Transverse colon (tissue), 4 donors: ENCODE data around the gene CYSLTR1. TPM values are rescaled to one million over a fixed set of nuclear protein-coding genes. Genes with fewer than 3 reads are reported as not detected.

ENCODE experiments used
- DNase-seq: peaks from one replicate; pipeline ENCODE4 v3.0.0-alpha.2; 2019
- H3K27ac ChIP-seq, 4 donors: fragments of 200-600 bp; sonication (generic); 2 replicates each; pipeline ENCODE4 v1.5.1; 2016 to 2018; ENCODE audit warnings: inconsistent platforms in 4 of 4
- H3K27me3 ChIP-seq: fragments of 200-600 bp; sonication (generic); 2 replicates; pipeline ENCODE4 v1.5.1; 2017; ENCODE audit warnings: inconsistent platforms
- H3K36me3 ChIP-seq, 4 donors: fragments of 200-600 bp; sonication (generic); 2 replicates each; pipeline ENCODE4 v1.5.1; 2017 to 2019; ENCODE audit warnings: inconsistent platforms in 4 of 4
- H3K4me1 ChIP-seq, 4 donors: fragments of 200-600 bp; sonication (generic); 2 replicates each; pipeline ENCODE4 v1.5.1; 2017 to 2020; ENCODE audit warnings: inconsistent platforms in 4 of 4
- H3K4me3 ChIP-seq, 4 donors: fragments of 200-600 bp; sonication (generic); 1 replicate in 1 of 4; 2 replicates in 3 of 4; pipeline versions ENCODE4 v1.5.1 to v1.6.1; 2017 to 2019; ENCODE audit warnings: inconsistent platforms in 4 of 4
- H3K9me3 ChIP-seq, 2 donors: fragments of 200-600 bp; sonication (generic); 2 replicates each; pipeline ENCODE4 v1.5.1; 2017 to 2019; ENCODE audit warnings: inconsistent platforms in 2 of 2
- EP300 ChIP-seq: sonication (generic); formaldehyde crosslinking; IDR thresholded peaks from one replicate; pipeline ENCODE4 v1.6.1; 2017; ENCODE audit warnings: antibody characterized with exemption, low read depth
- POLR2A ChIP-seq: fragments of 450-650 bp; IDR thresholded peaks from one replicate; pipeline ENCODE4 v1.6.1; 2016; ENCODE audit warnings: antibody characterized with exemption, mild to moderate bottlenecking, moderate library complexity
- POLR2AphosphoS5 ChIP-seq, 3 donors: sonication (generic); formaldehyde crosslinking; IDR thresholded peaks; one replicate each; pipeline ENCODE4 v1.6.1; 2016; ENCODE audit warnings: antibody characterized with exemption in 3 of 3
- WGBS, 2 donors: methylation state at CpG; one replicate each; pipeline ENCODE4 v1.1.5; 2018; ENCODE audit warnings: low coverage in 1 of 2; 5-methylcytosine and 5-hydroxymethylcytosine counted together
- in situ Hi-C, 4 donors: fragments of 200-750 bp; cut with MboI; loops; one replicate each; pipeline versions ENCODE4 v1.15.0 to v1.15.1; 2017; ENCODE audit warnings: low sequenced_read_pairs in 3 of 4, low pct_ligation_motif_present in 1 of 4, low pct_unique_long_range_greater_than_20kb in 1 of 4
- intact Hi-C: fragments of 100-400 bp; cut with DNase I; formaldehyde crosslinking; loops from one replicate; pipeline ENCODE4 v1.15.1; 2023; ENCODE audit warnings: low total_unique reads
- total RNA-seq, 4 donors: library from RNA; depleted of rRNA; stranded (reverse); fragments of >200 nt; gene quantifications; one replicate each; pipeline ENCODE4 v1.1.0, GENCODE V29; 2016
- TF ChIP-seq, protein P1 (sequence below), 5 experiments: fragments of 200-600 bp in 3 of 5; fragments of 450-650 bp in 2 of 5; sonication (generic) in 3 of 5; IDR thresholded peaks; 1 replicate in 2 of 5; 2 replicates in 3 of 5; pipeline ENCODE4 v1.5.1; 2016 to 2017; ENCODE audit warnings: antibody characterized with exemption in 5 of 5, inconsistent platforms in 3 of 5, mild to moderate bottlenecking in 2 of 5, moderate library complexity in 1 of 5

The CYSLTR1 gene
- total RNA-seq, 4 donors from 2014 or later: 1.2 to 3.3 TPM; not detected in 2

DNA sequence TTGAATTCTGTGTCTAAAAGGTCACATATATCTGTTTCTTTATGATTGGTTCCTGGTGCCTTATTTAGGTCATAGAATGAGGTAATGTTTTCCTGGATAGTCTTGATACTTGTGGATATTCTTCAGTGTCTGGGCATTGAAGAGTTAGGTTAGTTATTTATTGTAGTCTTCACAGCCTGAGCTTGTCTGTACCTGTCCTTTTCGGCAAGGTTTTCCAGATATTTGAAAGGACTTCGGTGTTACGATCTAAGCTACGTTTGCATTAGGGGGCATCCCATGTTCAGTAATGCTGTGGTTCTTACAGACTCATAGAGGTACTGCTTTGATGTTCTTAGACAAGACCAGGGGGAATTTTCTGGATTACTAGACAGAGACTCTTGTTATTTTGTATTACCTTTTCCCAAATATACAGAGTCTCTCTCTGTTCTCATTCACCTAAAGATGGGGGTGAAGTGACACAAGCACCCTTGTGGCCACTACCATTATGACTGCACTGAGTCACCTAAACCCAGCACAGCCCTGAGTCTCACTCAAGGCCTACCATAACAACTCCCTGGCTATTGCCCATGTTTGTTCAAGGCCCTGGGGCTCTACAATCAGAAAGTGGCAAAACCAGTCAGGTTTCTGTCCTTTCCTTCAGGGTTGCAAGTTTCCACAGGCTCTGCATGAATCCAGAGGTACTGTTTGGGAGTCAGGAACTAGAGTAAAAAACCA is 30.1 kb upstream of the CYSLTR1 start:
- TF ChIP-seq, protein P1, sequence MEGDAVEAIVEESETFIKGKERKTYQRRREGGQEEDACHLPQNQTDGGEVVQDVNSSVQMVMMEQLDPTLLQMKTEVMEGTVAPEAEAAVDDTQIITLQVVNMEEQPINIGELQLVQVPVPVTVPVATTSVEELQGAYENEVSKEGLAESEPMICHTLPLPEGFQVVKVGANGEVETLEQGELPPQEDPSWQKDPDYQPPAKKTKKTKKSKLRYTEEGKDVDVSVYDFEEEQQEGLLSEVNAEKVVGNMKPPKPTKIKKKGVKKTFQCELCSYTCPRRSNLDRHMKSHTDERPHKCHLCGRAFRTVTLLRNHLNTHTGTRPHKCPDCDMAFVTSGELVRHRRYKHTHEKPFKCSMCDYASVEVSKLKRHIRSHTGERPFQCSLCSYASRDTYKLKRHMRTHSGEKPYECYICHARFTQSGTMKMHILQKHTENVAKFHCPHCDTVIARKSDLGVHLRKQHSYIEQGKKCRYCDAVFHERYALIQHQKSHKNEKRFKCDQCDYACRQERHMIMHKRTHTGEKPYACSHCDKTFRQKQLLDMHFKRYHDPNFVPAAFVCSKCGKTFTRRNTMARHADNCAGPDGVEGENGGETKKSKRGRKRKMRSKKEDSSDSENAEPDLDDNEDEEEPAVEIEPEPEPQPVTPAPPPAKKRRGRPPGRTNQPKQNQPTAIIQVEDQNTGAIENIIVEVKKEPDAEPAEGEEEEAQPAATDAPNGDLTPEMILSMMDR (IDR thresholded peaks at IDR 0.05): no peak
- TF ChIP-seq POLR2AphosphoS5 (IDR thresholded peaks at IDR 0.05) (no peak), POLR2A (no peak), EP300 (no peak)
- in situ Hi-C loops: no loop called here
- no peak overlapping the region for H3K27ac ChIP-seq
- WGBS, 2 donors: 89 to 100% methylated on average over 1 to 4 of the region's 4 CpGs
- DNase-seq: no peak
- intact Hi-C loops: no loop called here
- H3K27me3 ChIP-seq: no peaks in the 10 kb centered on the region
- no peaks in the 10 kb centered on the region for H3K9me3 ChIP-seq
- H3K36me3 ChIP-seq: no peaks in the 10 kb centered on the region
- no peaks in the 10 kb centered on the region for H3K4me1 ChIP-seq
- H3K4me3 ChIP-seq: no peak overlapping the region

DNA sequence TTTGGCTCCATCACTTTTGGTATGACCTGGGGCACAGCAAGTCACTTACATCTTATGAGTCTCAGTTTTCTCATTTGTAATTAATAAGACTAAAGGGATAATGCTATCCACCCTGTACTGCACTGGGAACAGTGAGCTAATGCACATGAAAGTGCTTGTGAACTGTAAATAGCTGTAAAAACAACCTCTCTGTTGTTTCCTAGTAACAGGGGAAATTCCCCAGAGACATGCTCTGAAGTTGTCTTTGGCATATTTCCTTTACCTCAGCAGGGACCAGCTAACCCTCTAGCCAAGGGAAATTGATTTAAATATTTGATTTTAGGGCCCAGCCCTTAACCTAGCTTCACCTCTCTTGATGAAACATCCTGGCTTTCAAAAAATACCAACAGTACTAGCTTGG is 6.1 kb upstream of the CYSLTR1 start:
- no peaks in the 10 kb centered on the region for H3K36me3 ChIP-seq
- no peak overlapping the region for H3K27ac ChIP-seq
- in situ Hi-C loops (no loop called here), intact Hi-C loops (loop anchor here (10.0 kb wide), 1 partner anchor 1129 kb away; no protein-coding TSS in a partner anchor)
- H3K4me1 ChIP-seq: no peaks in the 10 kb centered on the region
- H3K9me3 ChIP-seq: no peaks in the 10 kb centered on the region
- no peaks in the 10 kb centered on the region for H3K27me3 ChIP-seq
- no peak for TF ChIP-seq POLR2A
- TF ChIP-seq, protein P1 (IDR thresholded peaks at IDR 0.05): no peak
- TF ChIP-seq EP300: no peak
- no peak for TF ChIP-seq POLR2AphosphoS5 (IDR thresholded peaks at IDR 0.05)
- DNase-seq: no peak
- H3K4me3 ChIP-seq: no peak overlapping the region

DNA sequence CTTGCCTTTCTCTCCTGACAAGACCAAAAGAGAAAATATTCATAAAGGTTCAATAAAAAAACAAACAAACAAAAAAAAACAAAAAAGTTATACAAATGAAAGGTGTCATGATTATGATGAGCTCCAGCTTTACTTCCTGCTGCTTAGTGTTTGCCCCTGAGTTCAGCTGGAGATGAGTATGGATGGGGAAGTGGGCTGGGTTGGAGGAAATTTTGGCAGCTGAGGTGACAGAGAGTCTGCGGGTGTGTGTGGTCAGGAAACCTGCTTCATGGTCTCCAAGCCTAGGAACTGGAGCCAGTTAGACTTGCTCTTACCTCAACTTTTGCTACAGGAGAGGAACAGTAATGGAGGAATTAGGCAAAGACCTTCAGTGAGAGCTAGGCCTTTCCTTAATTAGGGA is 4.3 kb upstream of the CYSLTR1 start:
- no peak overlapping the region for H3K4me3 ChIP-seq
- no peaks in the 10 kb centered on the region for H3K9me3 ChIP-seq
- H3K4me1 ChIP-seq: no peaks in the 10 kb centered on the region
- no peak overlapping the region for H3K27ac ChIP-seq
- no peak for TF ChIP-seq POLR2AphosphoS5 (IDR thresholded peaks at IDR 0.05)
- TF ChIP-seq, protein P1 (IDR thresholded peaks at IDR 0.05): no peak
- no peak for TF ChIP-seq EP300
- no peak for TF ChIP-seq POLR2A
- no peaks in the 10 kb centered on the region for H3K27me3 ChIP-seq
- in situ Hi-C loops (no loop called here), intact Hi-C loops (loop anchor here (10.0 kb wide), 1 partner anchor 1127 kb away; no protein-coding TSS in a partner anchor)
- 73% methylated on average over 1 of the region's 1 CpG; no CpG with 5 or more reads in 1 of the 2 donors for WGBS, 2 donors
- no peak for DNase-seq
- H3K36me3 ChIP-seq: no peaks in the 10 kb centered on the region

DNA sequence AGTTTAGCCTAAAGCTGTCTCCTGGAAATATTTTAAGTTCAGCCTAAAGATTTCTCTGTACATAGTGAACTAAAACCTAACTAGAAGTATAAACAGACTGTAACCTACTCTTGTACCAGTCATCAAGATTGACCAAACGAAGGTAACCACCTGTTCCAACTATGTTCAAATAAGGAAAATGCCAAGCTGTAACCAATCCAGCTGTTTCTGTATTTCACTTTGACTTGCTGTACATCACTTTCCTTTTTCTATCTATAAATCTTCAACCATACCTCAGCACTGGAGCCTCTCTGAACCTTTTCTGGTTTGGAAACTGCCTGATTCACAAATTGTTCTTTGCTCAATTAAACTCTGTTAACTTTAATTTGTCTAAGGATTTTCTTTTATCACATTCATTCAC is 3.1 kb upstream of the CYSLTR1 start:
- no peaks in the 10 kb centered on the region for H3K9me3 ChIP-seq
- no peak for DNase-seq
- in situ Hi-C loops: no loop called here
- WGBS, 2 donors: 27% methylated on average over 1 of the region's 1 CpG; no CpG with 5 or more reads in 1 of the 2 donors
- no peak overlapping the region for H3K27ac ChIP-seq
- no peaks in the 10 kb centered on the region for H3K4me1 ChIP-seq
- H3K4me3 ChIP-seq: no peak overlapping the region
- TF ChIP-seq POLR2AphosphoS5 (IDR thresholded peaks at IDR 0.05) (no peak), POLR2A (no peak), EP300 (no peak)
- TF ChIP-seq, protein P1 (IDR thresholded peaks at IDR 0.05): no peak
- H3K36me3 ChIP-seq: no peaks in the 10 kb centered on the region
- intact Hi-C loops: loop anchor here (10.0 kb wide), 1 partner anchor 1126 kb away; no protein-coding TSS in a partner anchor
- H3K27me3 ChIP-seq: no peaks in the 10 kb centered on the region
